GM18868 (cell line): ENCODE results near the gene TMEM176A.
"Not testable (repeated sequence)": the region's sequence is repeated elsewhere in the genome, so short reads cannot be mapped to it uniquely, and the experiment has no call there.

ENCODE experiments used
- ATAC-seq: cut with Tn5 transposase; IDR thresholded peaks from one replicate; pipeline ENCODE4 v1.9.1; 2021; ENCODE audit warnings: mild to moderate bottlenecking, moderate library complexity; ENCODE audit not compliant: unreplicated experiment

The TMEM176A gene, protein sequence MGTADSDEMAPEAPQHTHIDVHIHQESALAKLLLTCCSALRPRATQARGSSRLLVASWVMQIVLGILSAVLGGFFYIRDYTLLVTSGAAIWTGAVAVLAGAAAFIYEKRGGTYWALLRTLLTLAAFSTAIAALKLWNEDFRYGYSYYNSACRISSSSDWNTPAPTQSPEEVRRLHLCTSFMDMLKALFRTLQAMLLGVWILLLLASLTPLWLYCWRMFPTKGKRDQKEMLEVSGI

DNA sequence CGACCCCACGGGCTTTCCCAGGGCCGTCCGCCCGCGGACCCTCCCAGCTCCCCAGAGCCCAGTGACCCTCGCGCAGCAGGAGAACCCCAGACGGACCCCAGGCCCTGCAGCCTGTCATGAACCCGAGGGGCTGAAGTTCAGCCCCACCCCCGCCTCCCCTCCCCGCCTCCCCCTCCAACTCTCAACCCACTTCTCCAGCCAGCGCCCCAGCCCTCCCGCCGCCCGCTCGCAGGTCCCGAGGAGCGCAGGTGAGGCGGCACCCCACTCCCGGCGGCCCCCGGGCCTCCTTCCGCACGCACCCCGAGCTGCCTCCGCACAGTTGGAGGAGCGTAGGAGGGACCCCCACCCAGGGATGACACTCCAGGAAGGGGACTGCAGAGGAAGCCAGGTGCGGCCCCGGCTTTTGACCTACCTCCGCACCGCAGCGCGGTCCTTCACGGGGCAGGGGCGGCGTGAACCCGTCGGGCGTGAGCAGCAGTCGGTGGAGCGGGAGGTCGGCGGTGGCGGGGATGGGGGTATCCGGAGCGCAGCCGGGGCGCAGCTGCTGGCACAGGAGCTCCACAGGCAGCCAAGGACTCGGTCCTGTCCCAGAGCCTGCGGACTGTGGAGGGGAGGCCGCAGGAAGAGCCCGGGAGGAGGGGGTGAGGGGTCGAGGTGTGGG lies at the start of gene TMEM176A:
Gene TMEM176A (plus strand): TSS at position 189 of the 661 bp plus-strand sequence. CDS start 782 bp downstream, outside the sequence.
- ATAC-seq, result no peak

DNA sequence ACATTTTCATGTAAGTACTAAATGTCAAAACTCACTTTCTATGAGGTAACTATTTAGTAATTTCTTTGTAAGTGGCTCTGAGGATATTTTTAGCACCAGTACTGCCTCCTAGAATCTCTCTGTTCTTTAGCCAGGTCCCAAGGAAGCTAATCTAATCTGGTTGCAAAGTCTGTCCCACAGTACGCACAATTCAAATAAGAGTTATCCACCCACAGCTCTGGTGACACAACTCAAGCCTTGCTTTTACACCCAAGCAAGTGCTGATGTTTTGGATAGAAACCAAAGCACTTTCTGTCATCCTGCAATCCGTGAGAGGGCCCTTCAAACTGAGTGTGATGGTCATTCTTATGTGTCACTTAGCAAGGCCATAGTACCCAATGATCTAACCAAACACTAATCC lies 48.9 kb upstream of the TMEM176A start:
- ATAC-seq, result no peak

DNA sequence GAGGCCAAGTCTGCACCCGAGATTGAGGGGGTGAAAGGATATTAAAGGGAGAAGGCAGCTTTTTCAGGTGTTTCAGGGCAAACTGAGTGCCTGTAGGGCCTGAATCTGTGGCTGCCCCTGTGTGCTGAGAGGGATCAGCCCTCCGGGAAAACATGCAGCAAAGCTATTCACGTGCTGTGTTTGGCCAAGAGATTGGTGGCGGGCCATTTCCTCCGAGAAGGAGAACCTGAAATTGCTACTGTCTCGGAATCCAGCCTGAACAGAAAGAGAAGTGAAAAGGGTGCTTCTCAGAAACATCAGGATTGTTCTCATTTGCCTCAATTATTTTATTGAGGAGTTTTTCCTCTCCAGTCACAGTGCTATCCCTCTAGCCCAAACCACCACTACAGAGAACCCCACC lies 47.3 kb upstream of the TMEM176A start:
- ATAC-seq, result no peak

DNA sequence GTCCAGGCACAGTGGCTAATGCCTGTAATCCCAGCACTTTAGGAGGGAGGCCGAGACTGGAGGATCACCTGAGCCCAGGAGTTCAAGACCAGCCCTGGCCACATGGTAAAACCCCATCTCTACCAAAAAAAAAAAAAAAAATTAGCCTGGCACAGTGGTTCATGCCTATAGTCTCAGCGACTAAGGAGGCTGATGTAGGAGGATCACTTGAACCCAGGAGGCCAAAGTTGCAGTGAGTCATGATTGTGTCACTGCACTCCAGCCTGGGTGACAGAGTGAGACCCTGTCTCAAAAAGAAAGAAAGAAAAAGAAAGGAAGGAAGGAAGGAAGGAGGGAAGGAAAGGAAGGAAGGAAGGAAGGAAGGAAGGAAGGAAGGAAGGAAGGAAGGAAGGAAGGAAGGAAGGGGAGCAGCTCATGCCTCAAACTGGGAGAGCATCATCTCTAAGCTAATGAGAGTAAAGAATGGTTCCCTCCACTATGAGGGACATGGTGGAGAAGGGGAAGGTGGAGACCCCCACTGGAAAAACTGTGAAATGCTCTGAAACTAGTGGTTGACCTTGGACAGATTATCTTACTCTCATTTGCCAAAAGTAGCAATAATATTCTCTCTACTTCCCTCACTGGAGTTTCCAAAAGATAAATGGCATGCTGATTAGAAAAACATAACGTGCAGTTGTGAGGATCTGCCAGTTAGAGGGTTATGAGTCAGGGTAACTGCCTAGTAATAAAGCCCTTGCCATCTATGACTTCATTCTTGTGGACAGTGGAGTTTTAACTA lies 46.6 kb upstream of the TMEM176A start:
- peak; percentile 59 for ATAC-seq

DNA sequence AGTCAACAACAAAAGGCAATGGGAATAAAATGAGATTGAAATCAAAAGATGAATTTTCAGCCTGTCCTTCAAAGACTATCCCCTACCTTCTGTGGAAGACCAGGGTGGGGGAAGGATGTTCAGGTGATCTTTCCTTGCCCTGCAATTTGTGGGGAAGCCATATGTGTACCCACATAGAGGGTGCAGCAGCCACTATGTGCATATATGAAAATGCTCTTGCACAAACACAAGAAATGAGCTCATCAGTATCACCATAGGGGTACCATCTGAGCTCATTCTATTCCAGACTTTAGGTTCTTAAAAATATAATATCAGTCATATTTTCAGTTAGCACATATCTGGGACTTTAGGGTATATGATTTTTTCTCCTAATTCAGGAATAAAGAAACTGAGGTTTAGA lies 45.6 kb upstream of the TMEM176A start:
- no peak for ATAC-seq

DNA sequence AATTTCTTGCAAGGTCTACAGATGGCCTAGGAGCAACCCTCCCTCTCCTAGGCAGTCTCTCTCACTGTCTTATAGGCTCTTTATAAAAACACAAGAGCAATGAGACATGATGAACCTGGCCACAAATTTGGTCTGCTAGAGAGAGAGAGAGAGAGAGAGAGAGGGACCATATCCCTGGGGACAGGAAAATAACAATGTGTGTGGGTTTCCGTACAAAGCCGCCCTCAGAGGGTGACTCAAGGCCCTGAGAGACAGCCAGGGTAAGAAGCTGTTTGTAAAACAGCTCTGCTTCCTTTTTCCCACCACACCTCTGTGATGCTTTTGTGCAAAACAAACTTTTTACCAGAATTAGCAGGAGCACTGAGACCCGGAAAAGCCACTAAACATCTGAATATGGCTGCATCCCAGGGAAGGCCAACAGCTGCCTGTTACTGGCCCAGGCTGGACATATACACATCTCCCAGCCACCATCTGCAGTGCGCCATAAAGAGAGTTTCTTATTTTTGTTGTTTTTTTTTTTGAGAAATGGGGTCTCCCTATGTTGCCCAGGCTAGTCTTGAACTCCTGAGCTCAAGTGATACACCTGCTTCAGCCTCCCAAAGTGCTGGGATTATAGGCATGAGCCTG lies 45.0 kb upstream of the TMEM176A start:
- peak; percentile 63 for ATAC-seq

DNA sequence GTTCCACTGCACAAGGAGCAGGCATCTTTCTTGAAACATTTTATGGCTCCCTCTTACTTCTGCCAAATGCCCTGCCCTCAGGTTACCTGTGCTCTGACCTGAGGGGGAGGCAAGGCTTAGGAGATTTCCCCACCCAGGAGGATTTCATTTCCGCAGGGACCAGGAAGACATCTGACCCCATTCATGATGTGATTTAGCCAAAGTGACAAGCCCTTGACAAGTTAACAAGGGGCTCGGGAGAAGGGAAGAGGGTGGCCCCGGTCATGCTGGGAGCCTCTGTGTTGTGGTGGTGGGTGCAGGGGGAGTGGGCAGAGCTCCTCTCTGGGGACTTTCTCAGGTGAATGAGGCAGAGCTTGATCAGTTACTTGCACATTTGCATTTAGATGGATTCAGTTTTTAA lies 44.4 kb upstream of the TMEM176A start:
- no peak for ATAC-seq

DNA sequence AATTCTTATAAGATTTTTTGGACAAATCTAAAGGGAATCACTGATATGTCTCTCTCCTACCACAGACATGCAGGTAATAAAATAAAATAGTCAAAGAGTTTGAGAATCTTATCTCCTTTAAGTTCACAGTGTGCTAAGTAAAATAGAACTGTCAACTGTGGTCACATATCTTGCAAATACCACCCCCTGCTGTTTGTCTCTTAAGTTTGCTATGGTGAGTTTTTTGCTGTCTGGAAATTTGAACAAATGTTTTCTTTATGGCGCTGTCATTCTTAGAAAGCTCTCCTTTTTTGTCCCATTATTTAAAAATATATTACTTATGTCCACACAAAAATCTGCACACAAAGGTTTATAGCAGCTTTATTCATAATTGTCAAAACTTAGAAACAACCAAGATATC lies 43.7 kb upstream of the TMEM176A start:
- ATAC-seq, result no peak

DNA sequence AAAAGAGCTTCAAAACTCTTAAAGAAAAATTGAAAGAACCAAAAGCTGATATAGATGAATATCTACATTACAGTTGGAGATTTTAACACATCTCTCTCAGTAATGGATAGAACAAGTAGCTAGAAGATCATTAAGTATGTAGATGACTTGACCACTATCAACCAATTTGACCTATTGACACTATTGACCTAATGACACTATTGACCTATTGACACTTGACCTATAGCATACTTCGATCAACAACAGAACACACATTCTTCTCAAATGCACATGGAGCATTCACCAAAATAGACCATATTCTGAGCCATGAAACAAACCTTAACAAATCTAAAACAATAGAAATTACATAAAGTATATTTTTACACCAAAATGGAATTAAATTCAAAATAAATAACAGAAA lies 41.1 kb upstream of the TMEM176A start:
- no peak for ATAC-seq

DNA sequence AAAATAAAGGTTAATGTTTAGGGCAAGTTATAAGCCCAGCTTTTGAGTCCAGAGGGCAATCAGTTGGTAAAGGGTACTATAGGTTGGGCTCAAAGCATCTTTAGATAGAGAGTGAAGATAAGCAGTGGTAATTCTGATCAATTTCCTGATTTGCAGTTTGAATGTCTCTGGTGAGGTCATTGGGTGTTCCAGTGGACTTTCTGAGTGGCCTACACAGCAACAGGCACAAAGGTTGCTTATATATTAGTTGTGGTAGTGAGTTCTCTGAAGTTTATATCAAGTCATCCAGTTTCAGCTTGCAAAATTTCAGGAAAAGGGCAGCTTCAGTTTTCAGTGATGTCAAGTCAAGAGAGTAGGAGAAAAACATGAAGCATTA lies 34.2 kb upstream of the TMEM176A start:
- ATAC-seq, result no peak

DNA sequence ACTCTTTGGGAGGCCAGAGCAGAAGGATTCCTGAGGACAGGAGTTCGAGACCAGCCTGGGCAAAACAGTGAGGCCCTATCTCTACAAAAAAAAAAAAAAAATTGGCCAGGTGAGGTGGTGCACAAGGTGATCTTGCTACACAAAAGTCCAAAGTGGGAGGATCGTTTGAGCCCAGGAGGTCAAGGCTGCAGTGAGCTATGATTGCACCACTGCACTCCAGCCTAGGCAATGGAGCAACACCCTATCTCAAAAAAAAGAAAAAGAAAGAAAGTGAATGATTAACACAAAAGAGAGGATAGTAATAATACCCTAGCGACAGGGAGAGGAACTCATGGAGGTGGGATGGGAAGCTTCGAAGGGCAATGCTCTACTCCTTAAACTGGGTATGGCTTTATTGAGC lies 30.8 kb upstream of the TMEM176A start:
- no peak for ATAC-seq

DNA sequence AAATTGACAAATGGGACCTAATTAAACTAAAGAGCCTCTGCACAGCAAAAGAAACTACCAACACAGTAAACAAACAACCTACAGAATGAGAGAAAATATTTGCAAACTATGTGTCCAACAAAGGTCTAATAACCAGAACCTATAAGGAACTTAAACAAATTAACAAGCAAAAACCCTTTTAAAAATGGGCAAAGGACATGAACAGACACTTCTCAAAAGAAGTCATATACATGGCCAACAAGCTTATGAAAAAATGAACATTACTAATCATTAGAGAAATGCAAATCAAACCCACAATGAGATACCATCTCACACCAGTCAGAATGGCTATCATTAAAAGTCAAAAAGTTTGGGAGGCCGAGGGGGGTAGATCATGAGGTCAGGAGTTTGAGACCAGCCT lies 26.4 kb upstream of the TMEM176A start:
- ATAC-seq, result not testable (repeated sequence)

DNA sequence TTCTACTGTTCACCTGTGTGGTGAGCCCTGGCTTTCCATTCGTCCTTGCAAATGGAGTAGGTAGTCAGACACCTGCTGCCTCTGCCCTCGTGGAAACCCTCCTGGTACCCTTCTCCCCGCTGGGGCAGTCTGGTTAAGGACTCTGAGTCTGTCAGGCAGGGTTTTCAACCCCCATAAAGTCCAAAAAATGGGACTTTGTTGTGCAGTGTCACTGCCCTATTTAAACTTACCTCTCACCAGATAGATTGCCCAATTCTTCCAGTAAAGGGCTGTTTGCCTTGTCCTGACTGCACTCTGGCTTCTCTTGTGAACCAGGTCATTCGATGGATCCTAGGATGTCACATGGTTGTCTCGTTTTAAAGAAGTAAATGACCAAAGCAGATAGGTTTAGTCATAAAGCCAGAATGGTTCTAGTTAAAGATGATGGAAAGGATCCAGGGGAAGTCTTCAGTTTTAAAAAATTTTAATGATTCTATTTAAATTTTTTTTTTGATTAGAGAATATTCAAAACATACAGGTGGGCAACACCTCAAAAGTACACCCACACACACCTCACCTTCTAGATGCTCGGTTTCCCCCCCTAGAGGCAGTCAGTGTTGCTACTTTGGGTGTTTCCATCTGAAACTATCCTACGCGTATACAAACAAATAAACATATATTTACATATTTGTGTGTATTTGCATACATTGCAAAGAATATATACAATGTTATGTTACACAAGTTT lies 22.4 kb upstream of the TMEM176A start:
- no peak for ATAC-seq

DNA sequence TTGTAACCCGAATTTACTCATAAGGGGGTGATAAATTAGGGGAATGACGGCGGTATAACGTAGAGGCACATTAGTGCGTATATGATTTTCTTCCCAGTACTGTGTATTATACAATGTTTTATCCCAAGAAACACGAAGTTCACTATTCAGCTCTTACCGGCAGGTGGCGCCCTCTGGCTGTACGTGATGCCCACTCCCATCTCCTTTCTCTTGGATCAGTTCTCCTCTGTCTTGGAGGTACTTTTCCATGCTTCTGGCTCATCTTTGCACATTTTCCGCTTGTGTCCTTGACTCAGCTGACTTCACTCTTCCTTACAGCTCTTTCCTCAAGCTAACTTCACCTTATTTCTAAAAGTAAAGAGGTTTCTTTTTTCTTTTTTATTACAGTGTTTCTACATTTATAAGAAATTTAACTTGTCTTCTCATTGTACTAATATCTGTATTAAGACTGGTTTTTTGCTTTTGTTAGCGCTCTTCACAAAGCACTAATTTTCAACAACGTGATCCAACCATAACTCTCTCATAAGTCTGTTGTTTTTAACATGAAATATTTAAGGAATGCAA lies 21.7 kb upstream of the TMEM176A start:
- ATAC-seq, result no peak

DNA sequence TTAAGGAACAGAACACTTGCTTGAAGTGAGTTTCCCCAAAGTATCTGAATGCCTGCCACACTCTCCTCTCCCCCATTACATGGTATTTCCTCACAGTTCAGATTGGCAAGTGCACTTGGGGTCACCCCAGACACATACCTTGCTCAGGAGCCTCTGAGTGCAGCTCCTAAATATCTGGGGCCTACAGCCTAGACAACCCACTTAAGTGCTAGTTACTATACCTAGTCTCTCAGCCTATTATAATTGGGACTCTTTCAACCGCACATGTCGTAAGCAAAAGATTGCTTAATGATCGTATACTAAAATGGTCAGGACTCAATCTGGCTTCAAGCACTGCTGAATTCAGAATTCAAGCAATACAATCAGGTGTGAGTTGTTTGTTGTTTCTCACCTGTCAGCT lies 20.3 kb upstream of the TMEM176A start:
- no peak for ATAC-seq

DNA sequence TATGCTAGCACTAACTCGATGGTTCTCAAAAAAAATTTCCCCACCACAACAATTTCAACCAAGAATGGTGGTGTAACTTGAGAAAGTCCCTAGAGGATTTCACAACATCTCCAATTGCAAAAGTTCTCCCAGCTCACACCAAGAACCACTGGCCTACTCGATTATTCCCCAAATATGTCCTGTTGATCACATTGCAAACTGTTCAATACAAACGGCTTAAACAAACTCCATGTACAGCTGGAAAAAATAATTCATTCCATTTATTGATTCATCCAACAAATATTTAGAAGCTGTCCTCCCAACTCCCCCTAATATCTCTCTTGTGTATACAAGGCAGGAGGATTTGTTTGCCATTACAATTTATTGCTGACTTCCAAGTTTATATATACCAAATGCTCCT lies 19.5 kb upstream of the TMEM176A start:
- no peak for ATAC-seq

DNA sequence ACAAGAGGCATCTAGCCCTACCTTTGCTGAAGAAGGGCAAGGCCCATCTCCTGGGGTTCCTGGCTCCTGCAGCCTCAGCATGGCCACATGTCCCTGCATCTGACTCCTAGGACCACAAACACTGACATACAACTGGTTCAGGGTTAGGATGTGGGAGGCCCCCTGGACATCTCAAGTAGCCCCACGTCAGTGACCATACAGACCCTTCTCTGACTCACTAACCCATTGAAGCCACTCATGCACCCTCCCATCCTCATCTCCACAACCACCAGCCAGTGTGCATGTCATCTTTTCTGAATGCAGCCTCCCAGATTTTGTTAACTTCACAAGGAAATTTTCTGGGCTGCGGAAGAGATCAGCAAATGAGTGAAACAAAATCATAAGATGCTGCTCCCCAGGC lies 18.6 kb upstream of the TMEM176A start:
- ATAC-seq, result no peak

DNA sequence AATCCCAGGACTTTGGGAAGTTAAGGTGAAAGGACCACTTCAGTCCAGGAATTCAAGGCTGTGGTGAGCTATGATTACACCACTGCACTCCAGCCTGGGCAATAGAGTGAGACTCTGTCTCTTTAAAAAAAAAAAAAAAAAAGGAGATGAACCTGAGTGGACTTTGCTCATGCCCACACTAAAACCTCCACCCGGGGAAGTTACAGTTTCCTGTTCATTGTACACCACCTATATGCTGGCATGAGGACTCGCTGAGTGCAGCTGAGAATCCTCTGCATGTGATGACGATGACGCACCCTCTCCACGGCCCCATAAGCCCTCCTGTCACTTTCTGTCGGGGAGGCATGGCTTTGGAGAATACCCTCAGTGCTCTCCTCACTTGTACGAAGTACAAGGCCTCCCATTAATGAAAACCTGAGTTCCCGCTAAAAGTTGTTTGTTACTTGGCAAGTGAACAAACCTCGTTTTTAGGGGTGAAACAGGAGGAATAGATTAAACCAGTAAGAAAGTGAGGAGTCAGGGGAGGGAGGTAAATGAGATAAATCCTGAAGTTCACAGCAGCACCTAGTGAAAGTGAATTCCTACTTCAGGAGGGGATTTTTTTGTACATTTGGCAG lies 16.3 kb upstream of the TMEM176A start:
- ATAC-seq, result no peak

DNA sequence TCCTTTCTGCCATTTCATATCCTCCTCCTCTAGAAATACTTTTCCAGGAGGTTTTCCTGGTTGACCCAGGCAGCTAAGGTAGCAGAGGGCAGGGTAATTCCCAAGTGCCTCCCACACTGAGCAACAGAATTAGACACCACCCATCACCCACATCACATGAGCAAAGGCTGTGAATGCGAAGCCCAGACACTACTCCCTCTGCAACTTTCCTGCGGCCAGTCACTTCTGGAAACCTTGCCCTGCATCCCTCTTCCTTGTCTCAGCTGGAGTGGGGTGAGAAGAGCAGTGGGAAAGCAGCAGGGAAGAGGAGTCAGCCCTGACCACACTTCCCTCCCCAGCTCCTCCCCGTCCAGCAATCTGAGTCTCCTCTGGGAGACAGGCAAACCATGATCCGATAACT lies 15.6 kb upstream of the TMEM176A start:
- ATAC-seq, result no peak
